GM12878 (cell line): Measurements from ENCODE around the gene PRICKLE4.

Source experiments
- ATF7 ChIP-seq: fragments of 450-650 bp; IDR thresholded peaks from 2 replicates; pipeline ENCODE4 v1.6.1; 2016; ENCODE audit warnings: low read depth, mild to moderate bottlenecking
- POLR2A ChIP-seq: IDR thresholded peaks from 2 replicates; pipeline ENCODE4 v1.6.1; 2011; ENCODE audit warnings: low read depth, mild to moderate bottlenecking, low read length
- RFX5 ChIP-seq: IDR thresholded peaks from 2 replicates; pipeline ENCODE4 v1.6.1; 2011; ENCODE audit warnings: low read depth, low read length, improper control_type of control experiment
- ZNF274 ChIP-seq: IDR thresholded peaks from one replicate; pipeline ENCODE4 v1.8.0; 2011; ENCODE audit not compliant: insufficient read length, insufficient read depth
- TF ChIP-seq, protein P1 (sequence below), 3 experiments: IDR thresholded peaks in 2 of 3; conservative IDR thresholded peaks in 1 of 3; 2 replicates each; pipeline ENCODE4 v1.5.1; 2011; ENCODE audit warnings: low read depth in 3 of 3, low read length in 3 of 3, mild to moderate bottlenecking in 3 of 3, control low read depth in 2 of 3, moderate library complexity in 2 of 3, inconsistent platforms in 1 of 3, mixed read lengths in 1 of 3; ENCODE audit not compliant: control insufficient read depth in 2 of 3, insufficient read depth in 1 of 3; ENCODE audit errors: extremely low read depth in 1 of 3
- TF ChIP-seq, protein P2 (sequence below): fragments of 450-650 bp; IDR thresholded peaks from 2 replicates; pipeline ENCODE4 v1.6.1; 2017; ENCODE audit warnings: mild to moderate bottlenecking, moderate library complexity
- TF ChIP-seq, protein P3 (sequence below): IDR thresholded peaks from 2 replicates; pipeline ENCODE4 v1.6.1; 2011; ENCODE audit warnings: low read depth, low read length, improper control_type of control experiment, borderline replicate concordance
- TF ChIP-seq, protein P4 (sequence below): IDR thresholded peaks from 2 replicates; pipeline ENCODE4 v1.6.1; 2011; ENCODE audit warnings: mild to moderate bottlenecking, low read depth, low read length, moderate library complexity; ENCODE audit not compliant: insufficient replicate concordance
- TF ChIP-seq, protein P5 (sequence below): fragments of 450-650 bp; IDR thresholded peaks from 2 replicates; pipeline ENCODE4 v1.6.1; 2018; ENCODE audit warnings: mild to moderate bottlenecking, low read depth, moderate library complexity; ENCODE audit not compliant: partially characterized antibody

DNA sequence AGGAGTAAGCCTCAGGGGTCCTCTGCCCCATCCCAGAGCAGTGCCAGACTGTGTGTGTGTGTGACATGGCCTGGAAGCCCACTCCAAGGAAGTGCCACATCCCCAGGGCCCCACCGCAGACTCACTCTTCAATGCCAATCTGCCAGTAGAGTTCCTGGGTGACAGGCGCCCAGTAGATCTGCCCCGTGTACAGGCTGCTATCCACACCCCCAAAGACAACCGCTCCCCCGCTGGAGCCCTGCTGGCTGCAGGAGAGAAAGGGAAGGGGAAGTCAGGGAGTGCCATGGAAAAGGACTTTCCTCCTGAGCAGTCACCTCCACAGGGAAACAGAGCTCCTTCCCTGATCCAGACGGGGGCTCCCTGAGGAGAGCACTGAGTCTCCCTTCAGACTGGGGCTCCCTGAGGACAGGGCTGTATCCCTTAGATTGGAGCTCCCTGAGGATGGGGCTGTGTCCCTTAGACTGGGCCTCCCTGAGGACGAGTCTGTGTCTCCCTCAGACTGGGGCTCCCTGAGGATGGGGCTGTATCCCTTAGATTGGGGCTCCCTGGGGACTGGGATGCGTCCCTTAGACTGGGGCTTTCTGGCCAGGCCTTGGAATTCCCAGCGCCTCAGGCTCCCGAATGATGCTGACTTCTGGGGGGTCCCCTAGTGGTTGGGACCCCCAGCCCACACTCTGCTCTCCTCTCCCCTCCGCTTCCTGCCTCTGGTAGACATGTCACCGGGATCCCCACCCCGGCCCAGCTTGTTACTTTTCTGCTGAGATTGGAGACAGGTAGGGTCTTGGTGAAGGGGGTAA lies 40.0 kb upstream of the PRICKLE4 start:
- TF ChIP-seq POLR2A: no peak
- TF ChIP-seq RFX5: no peak
- TF ChIP-seq, protein P1, sequence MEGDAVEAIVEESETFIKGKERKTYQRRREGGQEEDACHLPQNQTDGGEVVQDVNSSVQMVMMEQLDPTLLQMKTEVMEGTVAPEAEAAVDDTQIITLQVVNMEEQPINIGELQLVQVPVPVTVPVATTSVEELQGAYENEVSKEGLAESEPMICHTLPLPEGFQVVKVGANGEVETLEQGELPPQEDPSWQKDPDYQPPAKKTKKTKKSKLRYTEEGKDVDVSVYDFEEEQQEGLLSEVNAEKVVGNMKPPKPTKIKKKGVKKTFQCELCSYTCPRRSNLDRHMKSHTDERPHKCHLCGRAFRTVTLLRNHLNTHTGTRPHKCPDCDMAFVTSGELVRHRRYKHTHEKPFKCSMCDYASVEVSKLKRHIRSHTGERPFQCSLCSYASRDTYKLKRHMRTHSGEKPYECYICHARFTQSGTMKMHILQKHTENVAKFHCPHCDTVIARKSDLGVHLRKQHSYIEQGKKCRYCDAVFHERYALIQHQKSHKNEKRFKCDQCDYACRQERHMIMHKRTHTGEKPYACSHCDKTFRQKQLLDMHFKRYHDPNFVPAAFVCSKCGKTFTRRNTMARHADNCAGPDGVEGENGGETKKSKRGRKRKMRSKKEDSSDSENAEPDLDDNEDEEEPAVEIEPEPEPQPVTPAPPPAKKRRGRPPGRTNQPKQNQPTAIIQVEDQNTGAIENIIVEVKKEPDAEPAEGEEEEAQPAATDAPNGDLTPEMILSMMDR (IDR thresholded peaks at IDR 0.05 in 2 of 3, conservative IDR thresholded peaks at IDR 0.05 in 1 of 3; ENCODE audit: control insufficient read depth in 2 of 3, extremely low read depth in 1 of 3, insufficient read depth in 1 of 3, low read depth in 3 of 3, low read length in 3 of 3): no peak
- TF ChIP-seq, protein P2, sequence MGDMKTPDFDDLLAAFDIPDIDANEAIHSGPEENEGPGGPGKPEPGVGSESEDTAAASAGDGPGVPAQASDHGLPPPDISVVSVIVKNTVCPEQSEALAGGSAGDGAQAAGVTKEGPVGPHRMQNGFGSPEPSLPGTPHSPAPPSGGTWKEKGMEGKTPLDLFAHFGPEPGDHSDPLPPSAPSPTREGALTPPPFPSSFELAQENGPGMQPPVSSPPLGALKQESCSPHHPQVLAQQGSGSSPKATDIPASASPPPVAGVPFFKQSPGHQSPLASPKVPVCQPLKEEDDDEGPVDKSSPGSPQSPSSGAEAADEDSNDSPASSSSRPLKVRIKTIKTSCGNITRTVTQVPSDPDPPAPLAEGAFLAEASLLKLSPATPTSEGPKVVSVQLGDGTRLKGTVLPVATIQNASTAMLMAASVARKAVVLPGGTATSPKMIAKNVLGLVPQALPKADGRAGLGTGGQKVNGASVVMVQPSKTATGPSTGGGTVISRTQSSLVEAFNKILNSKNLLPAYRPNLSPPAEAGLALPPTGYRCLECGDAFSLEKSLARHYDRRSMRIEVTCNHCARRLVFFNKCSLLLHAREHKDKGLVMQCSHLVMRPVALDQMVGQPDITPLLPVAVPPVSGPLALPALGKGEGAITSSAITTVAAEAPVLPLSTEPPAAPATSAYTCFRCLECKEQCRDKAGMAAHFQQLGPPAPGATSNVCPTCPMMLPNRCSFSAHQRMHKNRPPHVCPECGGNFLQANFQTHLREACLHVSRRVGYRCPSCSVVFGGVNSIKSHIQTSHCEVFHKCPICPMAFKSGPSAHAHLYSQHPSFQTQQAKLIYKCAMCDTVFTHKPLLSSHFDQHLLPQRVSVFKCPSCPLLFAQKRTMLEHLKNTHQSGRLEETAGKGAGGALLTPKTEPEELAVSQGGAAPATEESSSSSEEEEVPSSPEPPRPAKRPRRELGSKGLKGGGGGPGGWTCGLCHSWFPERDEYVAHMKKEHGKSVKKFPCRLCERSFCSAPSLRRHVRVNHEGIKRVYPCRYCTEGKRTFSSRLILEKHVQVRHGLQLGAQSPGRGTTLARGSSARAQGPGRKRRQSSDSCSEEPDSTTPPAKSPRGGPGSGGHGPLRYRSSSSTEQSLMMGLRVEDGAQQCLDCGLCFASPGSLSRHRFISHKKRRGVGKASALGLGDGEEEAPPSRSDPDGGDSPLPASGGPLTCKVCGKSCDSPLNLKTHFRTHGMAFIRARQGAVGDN: no peak
- TF ChIP-seq ZNF274: no peak
- TF ChIP-seq, protein P3, sequence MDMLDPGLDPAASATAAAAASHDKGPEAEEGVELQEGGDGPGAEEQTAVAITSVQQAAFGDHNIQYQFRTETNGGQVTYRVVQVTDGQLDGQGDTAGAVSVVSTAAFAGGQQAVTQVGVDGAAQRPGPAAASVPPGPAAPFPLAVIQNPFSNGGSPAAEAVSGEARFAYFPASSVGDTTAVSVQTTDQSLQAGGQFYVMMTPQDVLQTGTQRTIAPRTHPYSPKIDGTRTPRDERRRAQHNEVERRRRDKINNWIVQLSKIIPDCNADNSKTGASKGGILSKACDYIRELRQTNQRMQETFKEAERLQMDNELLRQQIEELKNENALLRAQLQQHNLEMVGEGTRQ: no peak
- no peak for TF ChIP-seq ATF7
- TF ChIP-seq, protein P4, sequence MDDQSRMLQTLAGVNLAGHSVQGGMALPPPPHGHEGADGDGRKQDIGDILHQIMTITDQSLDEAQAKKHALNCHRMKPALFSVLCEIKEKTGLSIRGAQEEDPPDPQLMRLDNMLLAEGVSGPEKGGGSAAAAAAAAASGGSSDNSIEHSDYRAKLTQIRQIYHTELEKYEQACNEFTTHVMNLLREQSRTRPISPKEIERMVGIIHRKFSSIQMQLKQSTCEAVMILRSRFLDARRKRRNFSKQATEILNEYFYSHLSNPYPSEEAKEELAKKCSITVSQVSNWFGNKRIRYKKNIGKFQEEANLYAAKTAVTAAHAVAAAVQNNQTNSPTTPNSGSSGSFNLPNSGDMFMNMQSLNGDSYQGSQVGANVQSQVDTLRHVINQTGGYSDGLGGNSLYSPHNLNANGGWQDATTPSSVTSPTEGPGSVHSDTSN: no peak
- TF ChIP-seq, protein P5, sequence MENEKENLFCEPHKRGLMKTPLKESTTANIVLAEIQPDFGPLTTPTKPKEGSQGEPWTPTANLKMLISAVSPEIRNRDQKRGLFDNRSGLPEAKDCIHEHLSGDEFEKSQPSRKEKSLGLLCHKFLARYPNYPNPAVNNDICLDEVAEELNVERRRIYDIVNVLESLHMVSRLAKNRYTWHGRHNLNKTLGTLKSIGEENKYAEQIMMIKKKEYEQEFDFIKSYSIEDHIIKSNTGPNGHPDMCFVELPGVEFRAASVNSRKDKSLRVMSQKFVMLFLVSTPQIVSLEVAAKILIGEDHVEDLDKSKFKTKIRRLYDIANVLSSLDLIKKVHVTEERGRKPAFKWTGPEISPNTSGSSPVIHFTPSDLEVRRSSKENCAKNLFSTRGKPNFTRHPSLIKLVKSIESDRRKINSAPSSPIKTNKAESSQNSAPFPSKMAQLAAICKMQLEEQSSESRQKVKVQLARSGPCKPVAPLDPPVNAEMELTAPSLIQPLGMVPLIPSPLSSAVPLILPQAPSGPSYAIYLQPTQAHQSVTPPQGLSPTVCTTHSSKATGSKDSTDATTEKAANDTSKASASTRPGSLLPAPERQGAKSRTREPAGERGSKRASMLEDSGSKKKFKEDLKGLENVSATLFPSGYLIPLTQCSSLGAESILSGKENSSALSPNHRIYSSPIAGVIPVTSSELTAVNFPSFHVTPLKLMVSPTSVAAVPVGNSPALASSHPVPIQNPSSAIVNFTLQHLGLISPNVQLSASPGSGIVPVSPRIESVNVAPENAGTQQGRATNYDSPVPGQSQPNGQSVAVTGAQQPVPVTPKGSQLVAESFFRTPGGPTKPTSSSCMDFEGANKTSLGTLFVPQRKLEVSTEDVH: no peak
